ENCODE measurements around the gene RHEX. TPM values are rescaled to one million over a fixed set of nuclear protein-coding genes. Genes with fewer than 3 reads are reported as not detected.

The RHEX gene
- total RNA-seq, 1 donor from 2014 or later: 0.41 TPM

DNA sequence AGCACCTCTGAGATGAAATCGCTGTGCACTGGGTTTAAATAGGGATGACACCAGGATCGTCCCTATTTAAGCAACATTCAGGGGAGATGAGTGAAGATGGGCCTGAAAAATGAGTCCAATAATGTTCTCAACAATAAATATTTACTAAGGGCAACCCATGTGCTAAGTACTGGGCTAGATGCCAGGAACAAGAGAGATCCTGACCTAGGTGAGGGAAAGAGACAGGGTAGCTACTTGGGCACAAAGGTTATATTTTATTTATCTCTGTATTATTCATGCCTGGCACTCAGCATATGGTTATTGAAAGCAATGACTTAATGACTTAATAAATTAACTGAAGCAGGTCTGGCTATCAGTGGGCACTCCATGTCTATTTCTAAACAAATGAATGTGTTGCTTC lies 91.6 kb downstream of the RHEX start:
- FAIRE-seq (no peak), DNase-seq (ENCODE audit: low spot score in 2 of 2) (no peak)

DNA sequence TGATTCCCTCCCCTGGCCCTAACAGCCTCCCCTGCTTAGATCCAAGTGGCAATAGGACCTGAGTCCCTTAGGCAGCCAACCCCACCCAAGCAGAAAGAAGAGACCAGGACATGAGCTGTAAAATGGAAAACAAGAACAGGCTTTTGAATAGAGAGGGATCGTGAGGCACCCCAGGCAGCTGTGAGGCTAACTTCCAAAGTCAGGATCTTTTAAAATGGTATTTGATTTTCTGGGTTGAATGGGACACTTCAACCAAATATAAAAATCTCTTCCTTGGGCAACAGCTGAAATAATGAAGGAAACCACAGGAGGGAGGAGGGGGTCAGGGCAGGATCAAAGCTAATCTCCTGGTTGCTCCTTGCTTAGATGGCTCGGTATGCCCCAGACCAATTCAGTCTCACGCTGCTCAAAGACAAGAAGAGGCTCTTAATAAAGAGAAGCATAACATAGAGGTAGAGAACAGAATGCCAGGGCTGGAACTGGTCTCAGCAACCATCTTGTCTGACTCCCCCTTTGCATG lies 92.9 kb downstream of the RHEX start:
- FAIRE-seq (no peak), DNase-seq (ENCODE audit: low spot score in 2 of 2) (no peak)

Small RNAs within 50 kb of the gene (small RNA-seq; reads per million reads assigned to genes)
- gene RF00271: not detected

Other genes with a start within 250 kb of the RHEX start
- 5.3 TPM for gene SLC41A1, start 240.0 kb upstream of the RHEX start, total RNA-seq
- gene PM20D1, start 203.0 kb upstream of the RHEX start, total RNA-seq: under 0.01 TPM
- gene SLC26A9, start 109.7 kb upstream of the RHEX start, total RNA-seq: not detected
- under 0.01 TPM for gene RAB7B, start 49.8 kb upstream of the RHEX start, total RNA-seq
- gene CTSE, start 29.3 kb upstream of the RHEX start, total RNA-seq: not detected
- gene AVPR1B, start 64.2 kb downstream of the RHEX start, total RNA-seq: not detected
- gene FAM72A, start 149.7 kb downstream of the RHEX start, total RNA-seq: 2.4 TPM
- 78.3 TPM for gene SRGAP2, start 150.4 kb downstream of the RHEX start, total RNA-seq

All from frontal cortex (tissue), 4 donors.